ELR (cell line): ENCODE data around the gene RXRA.

Experiments used
- DNase-seq: peaks from one replicate; pipeline ENCODE4 v3.0.0-alpha.2; 2015; ENCODE audit warnings: low read depth

Gene RXRA

GRCh38 chr9:134368571-134368970 is 42.3 kb downstream of the RXRA start:
- no peak for DNase-seq

- no peak for DNase-seq
These were observed 43.4 kb downstream of the RXRA start for GRCh38 chr9:134369416-134370212.

- DNase-seq = no peak
These were observed 43.9 kb downstream of the RXRA start for GRCh38 chr9:134370213-134370492.

GRCh38 chr9:134370638-134371037 is 44.4 kb downstream of the RXRA start:
- no peak for DNase-seq

- DNase-seq = no peak
These were observed 45.5 kb downstream of the RXRA start for GRCh38 chr9:134371731-134372130.

- DNase-seq = peak; percentile 22
These were observed 46.5 kb downstream of the RXRA start for GRCh38 chr9:134372581-134373267.

- DNase-seq = no peak
These were observed 47.0 kb downstream of the RXRA start for GRCh38 chr9:134373269-134373668.

- no peak for DNase-seq
These were observed 47.7 kb downstream of the RXRA start for GRCh38 chr9:134373953-134374300.

- DNase-seq = no peak
These were observed 48.2 kb downstream of the RXRA start for GRCh38 chr9:134374301-134375010.

GRCh38 chr9:134375011-134375390 is 48.7 kb downstream of the RXRA start:
- DNase-seq = no peak

- no peak for DNase-seq
These were observed 49.5 kb downstream of the RXRA start for GRCh38 chr9:134375430-134376385.

- no peak for DNase-seq
These were observed 50.3 kb downstream of the RXRA start for GRCh38 chr9:134376386-134377142.

- DNase-seq = no peak
These were observed 50.9 kb downstream of the RXRA start for GRCh38 chr9:134377143-134377484.

GRCh38 chr9:134377976-134378375 is 51.7 kb downstream of the RXRA start:
- peak; percentile 27 for DNase-seq

- DNase-seq = peak; percentile 50
These were observed 52.7 kb downstream of the RXRA start for GRCh38 chr9:134378901-134379338.

GRCh38 chr9:134379831-134380365 is 53.6 kb downstream of the RXRA start:
- DNase-seq = peak; percentile 87

GRCh38 chr9:134380542-134381271 is 54.5 kb downstream of the RXRA start:
- no peak for DNase-seq

GRCh38 chr9:134381272-134381661 is 55.0 kb downstream of the RXRA start:
- DNase-seq = no peak

GRCh38 chr9:134381671-134382516 is 55.6 kb downstream of the RXRA start:
- DNase-seq = no peak

GRCh38 chr9:134382733-134383132 is 56.5 kb downstream of the RXRA start:
- no peak for DNase-seq
